Ectodermal cell (in vitro differentiated cells): Measurements from ENCODE around the gene KIF3C.

ENCODE experiments used
- H3K27ac ChIP-seq: 2 replicates; pipeline ENCODE4 v1.7.0; 2013; ENCODE audit warnings: mild to moderate bottlenecking, low read depth, low read length; ENCODE audit not compliant: insufficient read depth, poor library complexity, severe bottlenecking
- H3K27me3 ChIP-seq: 2 replicates; pipeline ENCODE4 v1.7.0; 2013; ENCODE audit warnings: mild to moderate bottlenecking, low read length; ENCODE audit not compliant: insufficient read depth, control insufficient read depth, poor library complexity, severe bottlenecking
- H3K36me3 ChIP-seq: one replicate; pipeline ENCODE4 v1.7.0; 2013; ENCODE audit warnings: low read length; ENCODE audit not compliant: control insufficient read depth, insufficient read depth
- H3K4me1 ChIP-seq: one replicate; pipeline ENCODE4 v1.7.0; 2013; ENCODE audit warnings: low read length; ENCODE audit not compliant: control insufficient read depth, insufficient read depth
- H3K4me3 ChIP-seq: 2 replicates; pipeline ENCODE4 v1.7.0; 2013; ENCODE audit warnings: low read depth, low read length, control low read depth; ENCODE audit not compliant: insufficient read depth
- H3K9me3 ChIP-seq: 2 replicates; pipeline ENCODE4 v1.7.0; 2013; ENCODE audit warnings: mild to moderate bottlenecking, low read length, moderate library complexity; ENCODE audit not compliant: control insufficient read depth
- WGBS, 2 experiments: methylation state at CpG; one replicate each; pipeline ENCODE4 v1.1.7; 2013; ENCODE audit warnings: missing lambda C conversion rate in 2 of 2; 5-methylcytosine and 5-hydroxymethylcytosine counted together

KIF3C gene

DNA sequence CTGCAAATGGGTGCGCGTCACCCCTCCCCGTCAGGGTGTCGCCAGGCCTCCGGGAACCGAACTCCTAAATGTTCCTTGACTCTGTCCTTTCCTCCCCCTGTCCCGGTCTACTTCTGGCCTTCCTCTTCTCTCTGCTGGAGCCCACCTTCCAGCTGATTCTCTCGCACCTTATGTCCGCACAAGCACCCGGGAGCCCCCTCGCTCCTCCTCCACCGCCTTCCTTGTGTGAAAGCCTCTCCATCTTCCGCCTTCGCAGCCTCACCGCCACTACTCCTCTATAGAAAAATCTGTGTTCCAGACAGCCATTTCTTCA, 627 bp upstream of the KIF3C start:
- Histone ChIP-seq H3K4me1 (peaks cover 18% of the 10 kb centered on the region), H3K27ac (peak overlapping the region; percentile 85), H3K4me3 (peak overlapping the region; percentile 76), H3K27me3 (no peaks in the 10 kb centered on the region), H3K36me3 (no peaks in the 10 kb centered on the region), H3K9me3 (no peaks in the 10 kb centered on the region)
- 62 to 64% methylated on average over 15 of the region's 15 CpGs for WGBS, 2 experiments

DNA sequence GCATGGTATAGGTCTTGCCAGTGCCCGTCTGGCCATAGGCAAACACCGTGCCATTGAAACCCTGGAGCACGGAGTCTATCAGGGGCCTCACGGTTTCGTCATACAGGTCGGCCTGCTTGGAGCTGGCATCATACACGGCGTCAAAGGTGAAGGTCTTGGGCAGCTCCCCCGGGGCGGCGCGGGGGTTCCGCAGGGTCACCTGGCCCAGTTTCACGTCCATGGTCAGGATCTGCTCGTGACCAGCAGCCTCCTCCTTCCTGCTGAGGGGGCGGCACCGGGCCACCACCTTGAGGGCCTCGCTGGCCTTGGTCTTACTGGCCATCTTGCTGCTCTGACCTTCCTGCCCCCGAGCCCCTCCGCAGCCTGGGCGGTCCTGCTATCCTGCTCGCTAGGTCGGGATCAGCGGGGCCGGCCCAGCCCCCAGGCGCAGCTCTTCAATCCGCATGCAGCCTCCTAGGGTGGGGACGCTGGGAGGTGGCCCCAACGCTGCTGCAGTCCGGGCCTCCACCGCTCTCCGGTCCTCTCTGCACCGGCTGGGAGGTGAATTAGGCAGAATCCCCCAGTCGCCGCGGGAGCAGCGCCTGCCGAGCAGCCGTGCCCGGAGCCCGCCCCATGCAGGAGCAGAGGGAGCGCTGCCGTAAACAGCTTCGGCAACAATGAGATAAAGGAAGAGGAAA, 563 bp downstream of the KIF3C start:
- H3K27me3 ChIP-seq: no peaks in the 10 kb centered on the region
- peaks cover 29% of the 10 kb centered on the region for H3K4me1 ChIP-seq
- peak overlapping the region; percentile 85 for H3K27ac ChIP-seq
- no peaks in the 10 kb centered on the region for H3K36me3 ChIP-seq
- H3K4me3 ChIP-seq: peak overlapping the region; percentile 76
- 16% methylated on average over 44 of the region's 44 CpGs for WGBS, 2 experiments
- H3K9me3 ChIP-seq: no peaks in the 10 kb centered on the region

- Histone ChIP-seq H3K27me3 (no peaks in the 10 kb centered on the region), H3K27ac (no peak overlapping the region), H3K9me3 (no peaks in the 10 kb centered on the region), H3K36me3 (peaks cover 1% of the 10 kb centered on the region), H3K4me1 (peaks cover 29% of the 10 kb centered on the region), H3K4me3 (peak overlapping the region; percentile 76)
- WGBS, 2 experiments: 95 to 96% methylated on average over 14 of the region's 14 CpGs
Observed at GRCh38 chr2:25980951-25981350, 1.3 kb downstream of the KIF3C start.

DNA sequence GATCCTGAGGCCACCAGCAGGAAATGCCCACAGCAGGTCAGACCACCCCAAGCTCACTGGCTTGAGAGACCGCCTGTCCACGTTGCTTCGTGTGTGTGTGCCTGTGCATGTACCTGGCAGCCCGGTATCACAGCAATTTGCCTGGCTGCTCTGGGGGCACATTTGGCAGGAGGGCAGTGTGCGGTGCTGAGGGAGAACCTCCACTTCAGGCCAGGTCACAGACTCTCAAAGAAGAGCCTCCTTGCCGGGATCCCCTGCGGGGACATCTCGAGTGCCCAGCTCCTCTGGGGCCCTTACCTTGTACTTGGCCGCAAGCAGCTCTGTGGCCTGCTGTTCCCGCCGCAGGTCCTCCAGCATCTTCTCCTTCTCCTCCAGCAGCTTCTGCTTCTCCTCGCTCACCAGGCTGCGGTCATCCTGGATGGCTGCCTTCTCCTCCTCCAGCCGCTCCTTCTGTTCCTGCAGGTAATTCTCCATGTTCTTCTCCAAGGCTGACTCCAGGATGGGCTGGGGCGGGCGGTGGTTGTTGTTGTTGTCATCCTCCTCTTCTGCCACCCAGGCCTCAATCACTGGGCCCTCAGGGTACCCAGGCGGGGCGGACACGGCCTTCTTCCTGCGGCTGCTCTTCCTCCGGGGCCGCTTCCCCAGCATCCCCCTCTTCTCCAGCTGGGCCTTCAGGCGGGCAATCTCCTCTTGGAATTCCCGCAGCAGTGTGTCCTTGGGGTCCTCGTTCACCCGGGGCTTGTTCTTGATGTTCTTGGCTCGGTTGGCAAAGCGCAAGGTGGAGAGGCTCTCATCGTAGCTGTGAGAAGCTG, 2.0 kb downstream of the KIF3C start:
- Histone ChIP-seq H3K4me1 (peaks cover 29% of the 10 kb centered on the region), H3K9me3 (no peaks in the 10 kb centered on the region), H3K27ac (no peak overlapping the region), H3K4me3 (no peak overlapping the region), H3K27me3 (no peaks in the 10 kb centered on the region), H3K36me3 (peaks cover 6% of the 10 kb centered on the region)
- 95 to 96% methylated on average over 29 of the region's 29 CpGs for WGBS, 2 experiments

GRCh38 chr2:25979001-25979400, 3.3 kb downstream of the KIF3C start:
- H3K4me1 ChIP-seq: peaks cover 29% of the 10 kb centered on the region
- H3K4me3 ChIP-seq: peak overlapping the region; percentile 4
- peaks cover 6% of the 10 kb centered on the region for H3K36me3 ChIP-seq
- WGBS, 2 experiments: 92 to 97% methylated on average over 2 of the region's 2 CpGs
- H3K9me3 ChIP-seq: no peaks in the 10 kb centered on the region
- no peaks in the 10 kb centered on the region for H3K27me3 ChIP-seq
- H3K27ac ChIP-seq: no peak overlapping the region

DNA sequence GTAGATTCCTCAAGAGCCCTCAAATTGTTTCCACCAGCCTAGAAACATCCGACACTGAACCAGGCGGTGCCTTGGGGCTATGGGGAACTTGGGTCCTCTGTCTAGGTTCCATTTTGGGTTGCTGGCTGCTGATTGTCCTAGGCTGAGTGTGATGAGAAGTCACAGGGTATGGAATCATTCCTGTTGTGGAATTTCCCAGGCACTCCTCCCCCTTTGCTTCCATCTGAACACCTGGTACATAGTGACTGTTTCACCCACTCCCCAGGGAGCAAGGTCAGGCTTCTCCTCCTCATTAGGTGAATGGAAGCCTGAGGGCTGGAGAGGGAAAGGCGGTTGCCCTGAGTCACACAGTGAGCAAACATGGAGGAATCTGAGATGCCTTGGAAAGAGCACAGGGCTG, 4.5 kb downstream of the KIF3C start:
- Histone ChIP-seq H3K4me3 (no peak overlapping the region), H3K36me3 (peaks cover 6% of the 10 kb centered on the region), H3K27ac (no peak overlapping the region), H3K4me1 (peaks cover 29% of the 10 kb centered on the region), H3K27me3 (no peaks in the 10 kb centered on the region), H3K9me3 (no peaks in the 10 kb centered on the region)
- 89 to 96% methylated on average over 3 of the region's 3 CpGs for WGBS, 2 experiments

DNA sequence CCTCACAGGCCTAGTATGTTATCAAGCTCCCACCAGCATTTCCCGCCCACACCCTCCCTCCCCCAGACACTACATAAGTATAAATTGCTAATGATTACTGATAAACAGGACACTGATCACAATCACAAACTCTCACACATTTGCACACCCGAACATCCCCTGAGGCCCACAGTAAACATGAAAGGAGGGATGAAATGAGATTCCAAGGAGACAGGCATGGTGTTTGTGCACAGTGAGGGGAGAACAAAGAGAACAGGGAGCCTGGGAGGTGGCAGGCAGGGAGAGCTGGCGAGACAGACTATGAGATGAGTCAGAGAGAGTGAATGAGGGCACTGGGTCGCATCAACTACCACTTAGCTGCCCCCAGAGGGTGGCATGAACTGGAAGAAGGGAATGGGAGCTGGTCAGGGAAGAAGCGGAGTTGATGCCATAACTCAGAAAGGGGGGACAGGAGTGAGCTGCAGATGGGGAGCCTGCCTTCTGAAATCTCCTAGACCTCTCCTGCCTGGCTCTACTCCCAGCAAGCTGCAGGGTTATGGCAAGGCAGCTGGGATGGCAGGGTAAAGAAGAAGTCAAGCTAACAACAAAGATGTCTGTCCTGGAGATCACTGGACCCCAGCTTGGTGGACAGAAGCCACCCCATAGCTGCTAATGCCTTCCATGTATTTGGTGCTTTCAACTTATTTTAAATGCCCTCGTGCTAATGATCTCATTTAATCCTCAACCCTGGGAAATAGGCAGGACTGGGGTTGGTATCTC, 5.1 kb downstream of the KIF3C start:
- H3K9me3 ChIP-seq: no peaks in the 10 kb centered on the region
- no peaks in the 10 kb centered on the region for H3K27me3 ChIP-seq
- H3K4me1 ChIP-seq: peaks cover 29% of the 10 kb centered on the region
- H3K4me3 ChIP-seq: no peak overlapping the region
- H3K36me3 ChIP-seq: peaks cover 6% of the 10 kb centered on the region
- H3K27ac ChIP-seq: peak overlapping the region; percentile 50
- WGBS, 2 experiments: 78 to 82% methylated on average over 5 to 6 of the region's 6 CpGs

GRCh38 chr2:25972049-25972823, 10.1 kb downstream of the KIF3C start:
- peaks cover 4% of the 10 kb centered on the region for H3K4me1 ChIP-seq
- no peak overlapping the region for H3K4me3 ChIP-seq
- no peaks in the 10 kb centered on the region for H3K27me3 ChIP-seq
- H3K27ac ChIP-seq: no peak overlapping the region
- H3K9me3 ChIP-seq: no peaks in the 10 kb centered on the region
- WGBS, 2 experiments: 91 to 97% methylated on average over 7 of the region's 7 CpGs
- H3K36me3 ChIP-seq: peaks cover 6% of the 10 kb centered on the region

DNA sequence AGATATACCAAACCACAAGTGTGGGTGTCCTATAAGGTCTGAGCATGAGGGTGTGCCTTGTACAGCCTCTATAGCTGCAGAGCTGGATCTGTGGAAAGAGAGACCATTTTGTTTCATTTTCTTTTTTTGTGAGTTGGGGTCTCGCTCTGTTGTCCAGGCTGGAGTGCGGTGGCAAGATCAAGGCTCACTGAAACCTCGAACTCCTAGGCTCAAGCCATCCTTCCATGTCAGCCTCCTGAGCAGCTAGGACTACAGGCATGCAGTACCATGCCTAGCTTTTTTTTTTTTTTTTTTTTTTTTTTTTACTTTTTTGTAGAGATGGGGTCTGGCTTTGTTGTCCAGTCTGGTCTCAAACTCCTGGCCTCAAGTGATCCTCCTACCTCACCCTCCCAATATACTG, 10.7 kb downstream of the KIF3C start:
- Histone ChIP-seq H3K27me3 (no peaks in the 10 kb centered on the region), H3K4me1 (no peaks in the 10 kb centered on the region), H3K27ac (no peak overlapping the region), H3K9me3 (no peaks in the 10 kb centered on the region), H3K4me3 (no peak overlapping the region), H3K36me3 (peaks cover 6% of the 10 kb centered on the region)
- WGBS, 2 experiments: 94 to 96% methylated on average over 3 of the region's 3 CpGs
